Measurements from ENCODE around the gene EFCC1.

DNA sequence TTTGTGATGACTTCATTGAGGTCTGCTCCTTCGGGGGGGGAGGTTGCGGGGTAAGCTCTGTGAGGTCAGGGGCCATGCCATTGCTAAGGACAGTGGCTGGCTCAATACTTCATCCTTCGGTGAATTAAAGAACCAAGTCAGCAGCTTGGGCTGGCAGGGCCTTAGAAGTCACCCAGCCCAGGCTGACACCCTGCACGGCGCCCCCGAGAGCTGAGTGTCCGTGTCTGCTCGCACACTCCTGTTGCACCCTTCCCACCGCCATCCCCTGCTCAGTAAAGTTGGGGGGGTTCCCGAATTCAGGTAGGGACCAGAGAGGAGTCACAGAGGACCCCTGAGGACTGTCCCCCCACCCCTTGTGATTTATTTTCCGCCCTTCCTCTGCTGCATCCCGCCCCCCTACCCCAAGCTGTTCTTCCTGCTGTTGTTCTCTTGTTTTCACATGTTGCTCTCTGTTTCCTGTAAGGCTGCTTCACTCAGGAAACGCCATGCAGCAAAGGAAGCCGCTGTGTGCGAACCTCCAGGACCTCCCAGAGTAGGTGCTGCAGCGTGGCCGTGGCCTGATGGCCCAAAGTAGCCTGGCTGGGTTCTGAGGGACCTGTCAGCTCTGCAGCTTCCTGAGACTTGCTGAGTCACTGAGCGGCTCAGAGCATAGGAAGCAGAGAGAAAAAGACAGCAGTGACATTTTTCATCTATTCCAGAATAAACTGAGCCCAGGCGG lies 14.4 kb downstream of the EFCC1 start:
- TF ChIP-seq POLR2A (IDR thresholded peaks at IDR 0.05; ENCODE audit: low read depth, low read length) (no peak), POLR2AphosphoS5 (IDR thresholded peaks at IDR 0.05; ENCODE audit: low read depth, low read length) (no peak), SPI1 (IDR thresholded peaks at IDR 0.05; ENCODE audit: low read depth, low read length) (no peak), PAX5 (IDR thresholded peaks at IDR 0.05; ENCODE audit: insufficient read depth, low read length, severe bottlenecking) (no peak)
